Left ventricle myocardium inferior (tissue), 1 donor: ENCODE measurements around the gene PROSER2. TPM values are rescaled to one million over a fixed set of nuclear protein-coding genes. Genes with fewer than 3 reads are reported as not detected.

Experiments
- DNase-seq: peaks from one replicate; pipeline ENCODE4 v3.0.0-alpha.2; 2020
- H3K27ac ChIP-seq: fragments of 200-600 bp; replicated peaks from 2 replicates; pipeline ENCODE4 v1.8.0; 2021
- H3K27me3 ChIP-seq: fragments of 200-600 bp; 2 replicates; pipeline ENCODE4 v1.8.0; 2021; ENCODE audit warnings: low read depth
- H3K36me3 ChIP-seq: fragments of 200-600 bp; 2 replicates; pipeline ENCODE4 v1.8.0; 2021
- H3K4me1 ChIP-seq: fragments of 200-600 bp; 2 replicates; pipeline ENCODE4 v1.8.0; 2021
- H3K4me3 ChIP-seq: fragments of 200-600 bp; 2 replicates; pipeline ENCODE4 v1.8.0; 2021; ENCODE audit warnings: mild to moderate bottlenecking, moderate library complexity
- H3K9me3 ChIP-seq: fragments of 200-600 bp; replicated peaks from 2 replicates; pipeline ENCODE4 v1.8.0; 2021
- CTCF ChIP-seq: fragments of 200-600 bp; IDR thresholded peaks from 2 replicates; pipeline ENCODE4 v1.8.0; 2021; ENCODE audit warnings: antibody characterized with exemption, mild to moderate bottlenecking, borderline replicate concordance
- intact Hi-C: fragments of 100-400 bp; cut with micrococcal nuclease; formaldehyde crosslinking; loops from one replicate; pipeline ENCODE4 v1.11.0; 2022
- total RNA-seq: library from RNA; stranded (reverse); fragmentation: NEBNext Ultra II Directional; extraction: Animal tissue kit (Norgen Biotek cat#: 25700); gene quantifications from one replicate; pipeline ENCODE4 v1.2.1, GENCODE V29; 2021
- donor health status: DM: no; HTN: yes; CAD: no; lungs with severe emphysema.

Gene PROSER2
- total RNA-seq, 1 donor from 2014 or later = 0.52 TPM

DNA sequence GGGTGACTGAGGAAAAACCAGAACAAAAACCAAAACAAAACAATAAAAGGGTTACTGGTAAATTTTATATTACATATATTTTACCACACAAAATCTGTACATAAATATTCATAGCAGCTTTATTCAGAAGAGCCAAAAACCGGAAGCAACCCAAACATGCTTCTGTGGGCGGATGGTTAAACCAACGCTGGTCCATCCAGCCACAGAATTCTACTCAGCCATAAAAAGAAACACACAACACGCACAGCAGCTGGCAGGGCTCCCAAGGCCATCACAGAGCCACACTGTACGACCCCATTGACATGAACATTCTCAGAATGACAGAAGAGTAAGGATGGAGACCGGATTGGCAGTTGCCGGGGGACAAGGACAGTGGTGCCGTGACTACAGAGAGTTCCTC lies 83.6 kb downstream of the PROSER2 start:
- no peak overlapping the region for H3K4me3 ChIP-seq
- DNase-seq = no peak
- no peaks in the 10 kb centered on the region for H3K36me3 ChIP-seq
- no peaks in the 10 kb centered on the region for H3K9me3 ChIP-seq
- H3K27ac ChIP-seq = no peak overlapping the region
- H3K27me3 ChIP-seq = peaks cover 4% of the 10 kb centered on the region
- no peaks in the 10 kb centered on the region for H3K4me1 ChIP-seq
- no peak for TF ChIP-seq CTCF
- intact Hi-C loops = no loop called here

DNA sequence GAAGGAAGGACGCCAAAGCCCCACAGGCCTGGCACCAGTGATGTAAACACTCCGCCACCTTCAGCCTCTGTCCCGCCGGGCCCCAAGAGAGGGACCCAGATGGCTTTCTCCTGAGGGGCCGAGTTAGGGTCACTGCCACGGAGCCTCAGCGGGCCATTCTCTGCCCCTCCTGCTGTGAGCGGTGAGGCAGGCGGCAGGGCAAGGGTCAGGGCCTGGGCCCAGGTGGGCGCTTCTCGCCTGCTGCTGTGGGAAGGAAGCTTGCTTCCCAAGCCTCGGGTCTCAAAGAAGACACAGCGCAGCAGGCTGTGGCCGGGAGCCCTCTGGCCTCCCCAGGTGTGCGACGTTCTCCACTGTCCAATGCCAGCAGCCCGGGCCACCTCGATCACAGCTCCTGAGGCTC lies 84.8 kb downstream of the PROSER2 start:
- no peaks in the 10 kb centered on the region for H3K36me3 ChIP-seq

DNA sequence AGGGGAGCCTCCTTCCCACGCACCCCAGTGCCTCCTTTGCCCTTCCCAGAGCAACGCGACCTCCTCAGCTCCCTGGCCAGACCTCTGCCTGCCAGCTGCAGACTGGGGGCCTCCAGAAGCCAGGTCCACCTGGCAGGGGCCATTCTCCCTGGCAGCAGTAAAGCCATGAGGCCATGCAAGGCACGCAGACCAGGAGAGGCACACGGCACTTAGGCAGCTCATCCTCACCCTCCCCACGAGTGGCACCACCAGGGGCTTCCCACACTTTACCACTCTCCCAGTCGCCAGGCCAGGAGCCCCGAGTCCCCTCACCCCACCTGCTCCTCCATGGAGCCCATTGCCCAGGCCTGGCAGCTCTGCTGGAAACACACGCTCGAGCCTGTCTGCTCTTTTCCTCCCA lies 85.4 kb downstream of the PROSER2 start:
- no peaks in the 10 kb centered on the region for H3K27me3 ChIP-seq
- no peaks in the 10 kb centered on the region for H3K4me1 ChIP-seq
- no peak for DNase-seq
- H3K9me3 ChIP-seq = no peaks in the 10 kb centered on the region
- H3K27ac ChIP-seq = no peak overlapping the region
- no peak for TF ChIP-seq CTCF
- H3K4me3 ChIP-seq = no peak overlapping the region
- intact Hi-C loops = no loop called here
- no peaks in the 10 kb centered on the region for H3K36me3 ChIP-seq

More for the DNA sequence above, 84.8 kb downstream of the PROSER2 start:
- Histone ChIP-seq H3K4me3 (no peak overlapping the region), H3K9me3 (no peaks in the 10 kb centered on the region), H3K4me1 (no peaks in the 10 kb centered on the region), H3K27ac (no peak overlapping the region), H3K27me3 (no peaks in the 10 kb centered on the region)
- intact Hi-C loops = no loop called here
- no peak for DNase-seq
- no peak for TF ChIP-seq CTCF

GRCh38 chr10:11908991-11909390 lies 85.8 kb downstream of the PROSER2 start:
- Histone ChIP-seq H3K27me3 (no peaks in the 10 kb centered on the region), H3K4me3 (no peak overlapping the region), H3K9me3 (no peaks in the 10 kb centered on the region), H3K27ac (no peak overlapping the region), H3K4me1 (no peaks in the 10 kb centered on the region), H3K36me3 (no peaks in the 10 kb centered on the region)
- no peak for DNase-seq
- intact Hi-C loops = no loop called here
- no peak for TF ChIP-seq CTCF

DNA sequence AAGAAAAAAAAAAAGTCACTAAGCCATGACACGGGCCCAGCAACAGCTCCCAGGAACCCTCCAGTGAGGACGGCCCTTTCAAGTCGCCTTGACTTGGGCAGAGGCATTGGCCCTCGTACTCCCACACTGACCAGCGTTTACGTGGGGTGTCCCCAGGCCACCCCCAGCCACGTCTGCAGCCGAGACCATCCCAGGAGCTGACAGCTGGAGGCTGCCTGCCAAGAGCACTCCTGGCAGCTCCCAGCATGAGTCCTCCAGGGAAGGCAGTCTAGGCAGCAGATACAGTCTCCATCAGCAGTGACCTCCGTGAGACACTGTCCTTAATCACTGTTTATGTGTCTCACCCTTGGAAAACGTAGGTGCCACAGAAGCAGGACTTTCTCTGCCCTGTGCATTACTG lies 86.5 kb downstream of the PROSER2 start:
- no peak for TF ChIP-seq CTCF
- Histone ChIP-seq H3K9me3 (no peaks in the 10 kb centered on the region), H3K4me3 (no peak overlapping the region), H3K27me3 (no peaks in the 10 kb centered on the region), H3K36me3 (no peaks in the 10 kb centered on the region), H3K27ac (no peak overlapping the region), H3K4me1 (no peaks in the 10 kb centered on the region)
- DNase-seq = no peak
- intact Hi-C loops = no loop called here

DNA sequence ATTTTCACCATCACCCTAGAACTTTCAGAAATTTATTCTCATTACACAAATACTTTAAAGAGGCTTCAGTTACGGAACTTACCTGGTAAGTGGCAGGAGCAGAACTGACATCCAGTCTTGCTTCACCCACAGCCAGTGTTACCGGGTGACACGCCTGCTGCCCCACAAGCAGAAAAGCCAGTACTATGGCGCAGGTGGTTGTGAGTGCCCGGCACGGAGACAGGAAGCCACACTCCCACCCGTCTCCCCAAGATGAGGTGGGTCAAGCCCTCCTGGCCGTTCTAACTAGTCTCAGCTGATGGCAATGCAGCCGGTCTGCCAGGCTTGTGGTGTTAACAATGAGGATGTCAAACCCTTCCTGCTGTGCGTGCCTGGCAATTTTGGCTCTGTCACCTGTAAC lies 86.9 kb downstream of the PROSER2 start:
- no peaks in the 10 kb centered on the region for H3K27me3 ChIP-seq
- no peaks in the 10 kb centered on the region for H3K9me3 ChIP-seq
- no peaks in the 10 kb centered on the region for H3K36me3 ChIP-seq
- intact Hi-C loops = no loop called here
- H3K4me3 ChIP-seq = no peak overlapping the region
- H3K27ac ChIP-seq = no peak overlapping the region
- no peaks in the 10 kb centered on the region for H3K4me1 ChIP-seq
- DNase-seq = no peak
- TF ChIP-seq CTCF = no peak
